Fibroblast of pulmonary artery (primary cell): ENCODE data around the gene PPM1D.
"Not testable (repeated sequence)": the region's sequence is repeated elsewhere in the genome, so short reads cannot be mapped to it uniquely, and the experiment has no call there.

Source experiments
- DNase-seq: peaks from one replicate; pipeline ENCODE4 v3.0.0-alpha.2; 2010; ENCODE audit warnings: low read depth
- H3K4me3 ChIP-seq: replicated peaks from 2 replicates; pipeline ENCODE4 v1.5.1; 2011; ENCODE audit warnings: low read depth, mild to moderate bottlenecking, control low read depth, low read length, moderate library complexity
- TF ChIP-seq, protein P1 (sequence below): IDR thresholded peaks from 2 replicates; pipeline ENCODE4 v1.5.1; 2011; ENCODE audit warnings: mild to moderate bottlenecking, control low read depth, low read length, inconsistent platforms; ENCODE audit errors: missing control alignments

The PPM1D gene

DNA sequence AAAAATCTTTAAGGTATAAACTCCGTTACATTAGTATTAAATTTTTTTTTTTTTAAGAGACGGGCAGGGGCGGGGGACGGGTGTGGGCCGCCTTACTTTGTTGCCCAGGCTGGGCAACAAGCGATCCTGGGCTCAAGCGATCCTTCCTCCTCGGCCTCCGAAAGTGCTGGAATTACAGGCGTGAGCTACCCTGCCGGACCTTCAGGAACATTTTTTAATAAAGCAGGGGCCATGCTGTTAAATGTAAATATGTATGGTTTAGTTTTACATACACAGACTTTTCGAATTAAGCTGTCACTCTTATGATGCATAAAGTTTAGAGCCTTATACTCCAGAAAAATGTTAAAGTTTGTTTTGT, 2.4 kb downstream of the PPM1D start:
- TF ChIP-seq, protein P1, sequence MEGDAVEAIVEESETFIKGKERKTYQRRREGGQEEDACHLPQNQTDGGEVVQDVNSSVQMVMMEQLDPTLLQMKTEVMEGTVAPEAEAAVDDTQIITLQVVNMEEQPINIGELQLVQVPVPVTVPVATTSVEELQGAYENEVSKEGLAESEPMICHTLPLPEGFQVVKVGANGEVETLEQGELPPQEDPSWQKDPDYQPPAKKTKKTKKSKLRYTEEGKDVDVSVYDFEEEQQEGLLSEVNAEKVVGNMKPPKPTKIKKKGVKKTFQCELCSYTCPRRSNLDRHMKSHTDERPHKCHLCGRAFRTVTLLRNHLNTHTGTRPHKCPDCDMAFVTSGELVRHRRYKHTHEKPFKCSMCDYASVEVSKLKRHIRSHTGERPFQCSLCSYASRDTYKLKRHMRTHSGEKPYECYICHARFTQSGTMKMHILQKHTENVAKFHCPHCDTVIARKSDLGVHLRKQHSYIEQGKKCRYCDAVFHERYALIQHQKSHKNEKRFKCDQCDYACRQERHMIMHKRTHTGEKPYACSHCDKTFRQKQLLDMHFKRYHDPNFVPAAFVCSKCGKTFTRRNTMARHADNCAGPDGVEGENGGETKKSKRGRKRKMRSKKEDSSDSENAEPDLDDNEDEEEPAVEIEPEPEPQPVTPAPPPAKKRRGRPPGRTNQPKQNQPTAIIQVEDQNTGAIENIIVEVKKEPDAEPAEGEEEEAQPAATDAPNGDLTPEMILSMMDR: no peak
- no peak for DNase-seq
- peak overlapping the region; percentile 96 for H3K4me3 ChIP-seq

DNA sequence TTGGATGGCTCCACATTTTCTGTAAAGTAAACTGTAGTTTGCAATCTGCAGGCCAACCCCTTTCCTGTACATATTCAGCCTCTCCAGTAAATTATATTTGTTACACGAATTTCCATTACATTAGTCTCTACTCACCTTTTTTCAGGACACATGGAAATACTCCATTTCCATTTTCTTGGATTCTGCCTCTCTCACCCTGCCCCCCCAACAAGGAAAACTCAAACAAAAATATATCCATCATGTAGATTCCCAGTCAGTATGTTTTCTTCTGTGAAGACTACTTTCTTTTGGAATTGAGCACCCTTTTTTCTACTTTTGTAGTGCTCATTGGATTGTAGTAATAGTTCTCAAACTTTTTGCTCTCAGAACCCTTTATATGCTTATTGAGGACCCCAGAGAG, 2.9 kb downstream of the PPM1D start:
- DNase-seq: no peak
- H3K4me3 ChIP-seq: peak overlapping the region; percentile 96
- TF ChIP-seq, protein P1: no peak

DNA sequence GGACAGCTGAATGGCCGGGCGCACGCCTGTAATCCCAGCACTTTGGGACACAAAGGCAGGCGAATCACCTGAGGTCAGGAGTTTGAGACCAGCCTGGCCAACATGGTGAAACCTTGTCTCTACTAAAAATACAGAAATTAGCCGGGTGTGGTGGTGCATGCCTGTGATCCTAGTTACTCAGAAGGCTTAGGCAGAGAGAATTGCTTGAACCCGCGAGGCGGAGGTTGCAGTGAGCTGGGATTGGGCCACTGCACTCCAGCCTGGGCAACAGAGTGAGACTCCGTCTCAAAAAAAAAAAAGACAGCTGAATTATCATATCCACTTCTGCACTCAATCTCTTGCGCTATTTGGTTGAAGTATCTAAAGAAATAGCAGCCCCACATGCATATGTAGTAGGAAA, 3.5 kb downstream of the PPM1D start:
- DNase-seq: not testable (repeated sequence)
- H3K4me3 ChIP-seq: peak overlapping the region; percentile 96

DNA sequence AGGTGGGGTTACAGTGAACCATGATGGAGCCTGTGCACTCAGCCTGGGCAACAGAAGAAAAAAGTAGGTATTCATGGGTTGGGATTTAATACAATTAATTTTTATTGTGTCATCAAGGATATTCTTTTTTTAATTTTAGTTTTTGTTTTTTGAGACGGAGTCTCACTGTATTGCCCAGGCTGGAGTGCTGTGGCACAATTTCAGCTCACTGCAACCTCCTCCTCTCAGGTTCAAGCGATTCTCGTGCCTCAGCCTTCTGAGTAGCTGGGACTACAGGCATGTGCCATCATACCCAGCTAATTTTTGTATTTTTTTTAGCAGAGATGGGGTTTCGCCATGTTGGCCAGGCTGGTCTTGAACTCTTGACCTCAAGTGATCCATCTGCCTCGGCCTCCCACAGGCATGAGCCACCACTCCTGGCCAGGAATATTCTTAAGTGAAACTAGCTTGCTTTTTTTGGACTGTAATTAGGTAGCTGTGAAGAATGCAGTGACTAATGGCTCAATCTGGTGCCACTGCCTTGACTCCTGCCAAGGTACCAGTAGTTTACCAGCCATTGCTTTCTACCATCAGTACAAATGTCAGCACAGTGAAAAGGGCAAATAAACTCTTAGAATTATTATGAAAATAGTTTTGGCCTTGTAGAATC, 4.8 kb downstream of the PPM1D start:
- DNase-seq: peak; percentile 46
- H3K4me3 ChIP-seq: no peak overlapping the region
- TF ChIP-seq, protein P1: no peak

DNA sequence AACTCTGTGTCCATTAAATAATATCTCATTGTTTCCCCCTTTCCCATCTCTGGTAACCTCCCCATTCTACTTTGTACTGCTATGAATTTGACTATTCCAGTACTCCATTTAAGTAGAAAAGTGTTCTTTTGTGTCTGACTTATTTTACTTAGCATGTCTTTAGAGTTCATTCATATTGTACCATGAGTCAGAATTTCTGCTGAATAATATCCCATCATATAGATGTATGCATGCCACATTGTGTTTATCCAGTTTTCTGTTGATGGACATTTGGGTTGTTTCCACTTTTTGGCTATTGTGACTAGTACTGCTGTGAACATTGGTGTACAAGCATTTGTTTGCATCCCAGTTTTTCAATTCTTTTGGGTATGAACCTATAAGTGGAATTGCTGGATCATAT, 6.0 kb downstream of the PPM1D start:
- TF ChIP-seq, protein P1: no peak
- H3K4me3 ChIP-seq: no peak overlapping the region
- no peak for DNase-seq

DNA sequence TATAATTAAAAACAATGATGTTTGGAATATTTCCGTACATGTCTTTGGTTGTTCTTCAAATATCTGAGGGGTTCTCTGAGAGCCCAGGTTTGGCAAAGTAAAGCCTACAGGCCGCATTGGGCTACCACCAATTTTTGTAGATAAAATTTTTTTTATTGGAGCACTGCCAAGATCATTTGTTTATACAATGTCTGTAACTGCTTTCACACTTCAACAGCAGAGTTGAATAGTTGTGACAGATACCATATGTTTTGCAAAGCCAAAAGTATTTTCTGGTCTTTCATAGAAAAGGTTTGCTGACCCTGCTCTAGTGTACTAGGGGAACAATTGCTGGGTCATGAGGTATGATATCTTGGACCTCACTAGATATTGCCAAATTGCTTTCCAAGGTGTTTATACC, 10.5 kb downstream of the PPM1D start:
- no peak overlapping the region for H3K4me3 ChIP-seq

DNA sequence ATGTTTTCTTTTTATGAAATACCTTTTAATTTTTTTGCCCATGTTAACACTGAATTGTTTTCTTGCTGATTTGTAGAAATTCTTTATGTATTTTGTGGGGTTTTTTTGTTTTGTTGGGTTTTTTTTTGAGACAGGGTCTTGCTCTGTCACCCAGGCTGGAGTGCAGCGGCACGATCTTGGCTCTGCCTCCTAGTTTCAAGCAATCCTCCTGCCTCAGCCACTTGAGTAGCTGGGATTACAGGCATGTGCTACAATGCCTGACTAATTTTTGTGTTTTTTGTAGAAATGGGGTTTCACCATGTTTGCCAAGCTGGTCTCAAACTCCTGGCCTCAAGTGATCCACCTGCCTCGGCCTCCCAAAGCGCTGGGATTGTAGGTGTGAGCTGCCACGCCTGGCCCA, 11.3 kb downstream of the PPM1D start:
- not testable (repeated sequence) for DNase-seq, H3K4me3 ChIP-seq

More for the DNA sequence above, 10.5 kb downstream of the PPM1D start:
- peak; percentile 65 for DNase-seq
- TF ChIP-seq, protein P1: no peak

DNA sequence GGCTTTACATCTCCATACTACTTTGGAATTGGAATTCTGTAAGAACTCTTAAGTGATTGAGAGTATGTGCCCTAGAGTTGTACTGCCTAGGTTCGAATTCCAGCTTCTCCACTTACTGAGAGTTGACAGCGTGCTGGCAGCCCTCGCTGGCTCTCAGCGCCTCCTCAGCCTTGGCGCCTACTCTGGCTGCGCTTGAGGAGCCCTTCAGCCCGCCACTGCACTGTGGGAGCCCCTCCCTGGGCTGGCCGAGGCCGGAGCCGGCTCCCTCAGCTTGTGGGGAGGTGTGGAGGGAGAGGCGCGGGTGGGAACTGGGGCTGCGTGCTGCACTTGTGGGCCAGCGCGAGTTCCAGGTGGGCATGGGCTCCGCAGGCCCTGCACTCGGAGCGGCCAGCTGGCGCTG, 13.3 kb downstream of the PPM1D start:
- TF ChIP-seq, protein P1: no peak
- H3K4me3 ChIP-seq: no peak overlapping the region
- no peak for DNase-seq

DNA sequence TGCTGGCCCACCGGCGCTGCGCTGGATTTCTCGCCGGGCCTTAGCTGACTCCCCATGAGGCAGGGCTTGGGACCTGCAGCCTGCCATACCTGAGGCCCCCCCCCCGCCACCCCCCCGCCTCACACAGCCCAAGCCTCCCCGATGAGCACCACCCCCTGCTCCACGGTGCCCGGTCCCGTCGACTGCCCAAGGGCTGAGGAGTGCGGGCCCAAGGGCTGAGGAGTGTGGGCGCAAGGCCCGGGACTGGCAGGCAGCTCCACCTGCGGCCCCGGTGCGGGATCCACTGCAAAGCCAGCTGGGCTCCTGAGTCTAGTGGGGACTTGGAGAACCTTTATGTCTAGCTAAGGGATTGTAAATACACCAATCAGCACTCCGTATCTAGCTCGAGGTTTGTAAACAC, 13.8 kb downstream of the PPM1D start:
- H3K4me3 ChIP-seq, DNase-seq: not testable (repeated sequence)

DNA sequence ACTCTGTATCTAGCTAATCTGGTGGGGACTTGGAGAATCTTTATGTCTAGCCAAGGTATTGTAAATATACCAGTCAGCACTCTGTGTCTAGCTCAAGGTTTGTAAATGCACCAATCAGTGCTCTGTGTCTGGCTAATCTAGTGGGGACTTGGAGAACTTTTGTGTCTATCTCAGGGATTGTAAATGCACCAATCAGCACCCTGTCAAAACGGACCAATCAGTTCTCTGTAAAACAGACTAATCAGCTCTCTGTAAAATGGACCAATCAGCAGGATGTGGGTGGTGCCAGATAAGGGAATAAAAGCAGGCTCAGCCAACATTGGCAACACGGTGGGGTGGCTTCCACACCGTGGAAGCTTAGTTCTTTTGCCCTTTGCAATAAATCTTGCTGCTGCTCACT, 14.3 kb downstream of the PPM1D start:
- DNase-seq, H3K4me3 ChIP-seq: not testable (repeated sequence)
